B cell (primary cell): Measurements from ENCODE around the gene ZMAT5. TPM values are rescaled to one million over a fixed set of nuclear protein-coding genes. Genes with fewer than 3 reads are reported as not detected.

Experiments
- ATAC-seq: fragments of 200-7000 bp; cut with Tn5 transposase; one replicate; pipeline ENCODE4 v1.10.0; 2021; ENCODE audit warnings: low read depth, mild to moderate bottlenecking, moderate number of reproducible peaks, moderate library complexity
- CTCF ChIA-PET: fragments of 350-600 bp; sonication (Branson Sonifier 250); formaldehyde crosslinking; loops from one replicate; lab custom pipeline; 2021; ENCODE audit warnings: antibody characterized with exemption, inconsistent platforms; lab: Charles Lee
- POLR2A ChIA-PET: fragments of 350-600 bp; sonication (Branson Sonifier 250); formaldehyde crosslinking; loops from one replicate; lab custom pipeline; 2021; ENCODE audit warnings: antibody characterized with exemption; lab: Charles Lee
- DNase-seq: peaks from one replicate; pipeline ENCODE4 v3.0.0; 2013
- H2AFZ ChIP-seq: 2 replicates; pipeline ENCODE4 v1.6.1; 2012; ENCODE audit warnings: mild to moderate bottlenecking, low read depth, low read length; ENCODE audit not compliant: insufficient read depth, poor library complexity, severe bottlenecking
- H3K27ac ChIP-seq, 2 donors: 1 replicate in 1 of 2; 2 replicates in 1 of 2; pipeline ENCODE4 v1.5.1; 2012 to 2013; ENCODE audit warnings: low read length in 2 of 2, mild to moderate bottlenecking in 2 of 2, moderate library complexity in 1 of 2
- H3K27me3 ChIP-seq, 4 experiments: fragments of 200-600 bp in 1 of 4; sonication (generic) in 1 of 4; replicated peaks in 1 of 4; 1 replicate in 2 of 4; 2 replicates in 2 of 4; pipeline versions ENCODE4 v1.6.1 to v1.7.0; 2013 to 2016; ENCODE audit warnings: low read length in 3 of 4, mild to moderate bottlenecking in 2 of 4, mixed read lengths in 1 of 4, moderate library complexity in 1 of 4; ENCODE audit not compliant: insufficient read depth in 4 of 4, control insufficient read depth in 3 of 4; ENCODE audit errors: control extremely low read depth in 1 of 4
- H3K36me3 ChIP-seq, 2 experiments: replicated peaks in 1 of 2; 1 replicate in 1 of 2; 2 replicates in 1 of 2; pipeline versions ENCODE4 v1.6.1 to v1.7.1; 2013; ENCODE audit warnings: low read length in 1 of 2; ENCODE audit not compliant: insufficient read depth in 2 of 2, control insufficient read depth in 1 of 2; ENCODE audit errors: control extremely low read depth in 1 of 2, extremely low read depth in 1 of 2
- H3K4me1 ChIP-seq, 2 donors: fragments of 200-600 bp in 1 of 2; sonication (generic) in 1 of 2; 1 replicate in 1 of 2; 2 replicates in 1 of 2; pipeline versions ENCODE4 v1.5.1 to v1.6.1; 2013 to 2017; ENCODE audit warnings: low read length in 2 of 2; ENCODE audit not compliant: control insufficient read depth in 2 of 2, insufficient read depth in 2 of 2
- H3K4me2 ChIP-seq: replicated peaks from 2 replicates; pipeline ENCODE3; 2012; ENCODE audit warnings: mild to moderate bottlenecking, low read depth, low read length; ENCODE audit not compliant: poor library complexity, severe bottlenecking
- H3K4me3 ChIP-seq, 5 experiments: fragments of 200-600 bp in 1 of 5; sonication (generic) in 1 of 5; 1 replicate in 3 of 5; 2 replicates in 2 of 5; pipeline versions ENCODE4 v1.5.1 to v1.7.0; 2011 to 2016; ENCODE audit warnings: low read length in 4 of 5, mild to moderate bottlenecking in 4 of 5, low read depth in 2 of 5, control low read depth in 1 of 5, moderate library complexity in 1 of 5; ENCODE audit not compliant: insufficient read depth in 1 of 5; ENCODE audit errors: control extremely low read depth in 1 of 5, extremely low read depth in 1 of 5
- H3K79me2 ChIP-seq: fragments of 200-600 bp; sonication (generic); one replicate; pipeline ENCODE4 v1.6.0; 2016; ENCODE audit warnings: low read length; ENCODE audit not compliant: control insufficient read depth, insufficient read depth
- H3K9ac ChIP-seq: fragments of 200-600 bp; sonication (generic); 2 replicates; pipeline ENCODE4 v1.6.1; 2017; ENCODE audit warnings: mild to moderate bottlenecking, low read length, moderate library complexity
- H3K9me3 ChIP-seq, 3 donors: one replicate each; pipeline versions ENCODE4 v1.6.1 to v1.7.1; 2013; ENCODE audit warnings: low read length in 2 of 3; ENCODE audit not compliant: control insufficient read depth in 2 of 3, insufficient read depth in 1 of 3; ENCODE audit errors: control extremely low read depth in 1 of 3
- H4K20me1 ChIP-seq: 2 replicates; pipeline ENCODE4 v1.6.0; 2012; ENCODE audit warnings: mild to moderate bottlenecking, low read length; ENCODE audit not compliant: insufficient read depth, control insufficient read depth, poor library complexity, severe bottlenecking
- H3K27ac Mint-ChIP-seq: one replicate; pipeline ENCODE4 v1.8.0; 2021; ENCODE audit warnings: mixed read lengths
- H3K27me3 Mint-ChIP-seq: one replicate; pipeline ENCODE4 v1.8.0; 2021; ENCODE audit warnings: mixed read lengths
- H3K4me1 Mint-ChIP-seq: one replicate; pipeline ENCODE4 v1.8.0; 2021; ENCODE audit warnings: mixed read lengths
- H3K4me3 Mint-ChIP-seq: one replicate; pipeline ENCODE4 v1.8.0; 2021; ENCODE audit warnings: mixed read lengths
- H3K9me3 Mint-ChIP-seq: one replicate; pipeline ENCODE4 v1.8.0; 2022; ENCODE audit warnings: mixed read lengths; ENCODE audit not compliant: insufficient read depth
- EZH2 ChIP-seq: IDR thresholded peaks from 2 replicates; pipeline ENCODE4 v1.6.1; 2012; ENCODE audit warnings: borderline replicate concordance, low read depth, mild to moderate bottlenecking, moderate library complexity, low read length; ENCODE audit not compliant: insufficient read depth, poor library complexity, severe bottlenecking
- WGBS: methylation state at CpG from one replicate; pipeline ENCODE4 v1.1.5; 2013; ENCODE audit warnings: missing lambda C conversion rate; ENCODE audit not compliant: insufficient coverage; 5-methylcytosine and 5-hydroxymethylcytosine counted together
- intact Hi-C: fragments of 100-400 bp; cut with micrococcal nuclease; formaldehyde crosslinking; loops from one replicate; pipeline ENCODE4 v1.10.0; 2022
- polyA plus RNA-seq: library from polyadenylated mRNA; depleted of rRNA; stranded (reverse); fragments of >200 nt; gene quantifications from 2 replicates; pipeline ENCODE4 v1.2.3, GENCODE V29; 2012
- total RNA-seq, 2 donors: library from RNA; stranded (reverse); fragments of 120-200 nt in 1 of 2; gene quantifications; 1 replicate in 1 of 2; 2 replicates in 1 of 2; pipeline versions ENCODE4 v1.2.3 to v1.2.4, GENCODE V29; 2013 to 2022
- TF ChIP-seq, protein P1 (sequence below): fragments of 200-600 bp; IDR thresholded peaks from one replicate; pipeline ENCODE4 v1.8.0; 2022; ENCODE audit warnings: antibody characterized with exemption, mild to moderate bottlenecking

The ZMAT5 gene
- total and polyA plus RNA-seq, 2 donors (not counting 1 experiment from before 2014, with no cell fraction given), result 17.8 to 26.3 TPM

DNA sequence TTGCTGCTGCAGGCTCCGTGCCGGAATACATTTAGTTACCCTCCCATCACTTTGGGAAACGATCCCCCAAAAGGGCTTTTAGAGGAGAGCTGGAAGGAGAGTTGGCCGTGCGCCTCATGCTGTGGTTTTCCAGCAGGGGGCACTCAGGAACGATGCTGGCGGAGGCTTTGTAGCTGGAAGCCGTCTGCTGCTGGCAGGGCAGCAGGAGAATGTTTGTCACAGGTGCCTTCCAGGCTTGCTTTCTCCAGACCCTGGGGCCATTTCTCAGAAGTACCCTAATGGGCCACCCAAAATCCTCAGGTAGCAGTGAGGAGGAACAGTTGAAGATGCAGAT, 77.0 kb downstream of the ZMAT5 start:
- H3K27ac Mint-ChIP-seq, result no peak overlapping the region

DNA sequence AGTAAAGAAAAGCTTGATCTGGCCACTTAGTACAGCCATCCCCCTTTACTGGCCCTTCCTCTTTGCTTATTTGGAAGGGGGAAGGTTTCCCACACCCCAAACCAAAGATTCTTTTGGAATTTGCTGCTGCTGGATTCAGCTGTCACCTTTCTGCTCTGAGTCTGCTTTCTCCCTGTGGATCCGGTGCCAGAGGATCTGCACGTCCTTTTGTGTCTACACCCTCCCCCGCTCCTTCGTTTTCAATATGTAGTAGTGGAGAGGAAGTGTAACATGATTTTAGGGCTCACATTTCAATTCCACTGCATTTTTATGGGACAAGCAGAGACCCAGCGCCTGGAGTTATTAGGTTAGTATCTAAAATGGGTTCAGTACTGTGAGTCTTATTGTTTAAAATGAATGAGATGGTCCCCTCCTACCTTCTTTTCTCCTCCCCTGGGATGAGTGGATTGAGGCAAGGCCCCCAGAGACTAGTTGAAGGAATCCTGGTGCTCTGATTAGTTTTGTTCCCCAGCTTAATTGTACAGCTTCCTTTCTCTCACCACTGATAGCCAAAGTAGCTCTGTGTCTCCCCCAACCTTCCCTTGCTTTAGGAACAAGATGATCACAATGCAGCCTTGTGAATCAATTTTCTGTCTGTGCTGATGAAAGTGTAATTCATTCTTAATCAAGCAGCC, 77.5 kb downstream of the ZMAT5 start:
- POLR2A ChIA-PET, result no interaction called here

More for the DNA sequence above, 77.0 kb downstream of the ZMAT5 start:
- Mint-ChIP-seq H3K27me3 (no peaks in the 10 kb centered on the region), H3K4me3 (no peak overlapping the region), H3K9me3 (no peaks in the 10 kb centered on the region), H3K4me1 (no peaks in the 10 kb centered on the region)
- intact Hi-C loops, result loop anchor here (1.0 kb wide), 1 partner anchor 315 kb away; no protein-coding TSS in a partner anchor
- no peak overlapping the region for H3K9ac ChIP-seq
- H4K20me1 ChIP-seq, result no peaks in the 10 kb centered on the region
- DNase-seq, result no peak
- no peaks in the 10 kb centered on the region for H3K79me2 ChIP-seq
- CTCF ChIA-PET, result interaction anchor here (0.7 to 5.5 kb wide), 9 partner anchors 12 to 399 kb away, joined by 3 to 40 read pairs (median 3); no protein-coding TSS in a partner anchor
- ATAC-seq, result no peak
- no peaks in the 10 kb centered on the region for H3K9me3 ChIP-seq
- no peak overlapping the region for H3K4me3 ChIP-seq
- no peaks in the 10 kb centered on the region for H3K4me1 ChIP-seq
- H3K27ac ChIP-seq, result no peak overlapping the region
- TF ChIP-seq, protein P1, sequence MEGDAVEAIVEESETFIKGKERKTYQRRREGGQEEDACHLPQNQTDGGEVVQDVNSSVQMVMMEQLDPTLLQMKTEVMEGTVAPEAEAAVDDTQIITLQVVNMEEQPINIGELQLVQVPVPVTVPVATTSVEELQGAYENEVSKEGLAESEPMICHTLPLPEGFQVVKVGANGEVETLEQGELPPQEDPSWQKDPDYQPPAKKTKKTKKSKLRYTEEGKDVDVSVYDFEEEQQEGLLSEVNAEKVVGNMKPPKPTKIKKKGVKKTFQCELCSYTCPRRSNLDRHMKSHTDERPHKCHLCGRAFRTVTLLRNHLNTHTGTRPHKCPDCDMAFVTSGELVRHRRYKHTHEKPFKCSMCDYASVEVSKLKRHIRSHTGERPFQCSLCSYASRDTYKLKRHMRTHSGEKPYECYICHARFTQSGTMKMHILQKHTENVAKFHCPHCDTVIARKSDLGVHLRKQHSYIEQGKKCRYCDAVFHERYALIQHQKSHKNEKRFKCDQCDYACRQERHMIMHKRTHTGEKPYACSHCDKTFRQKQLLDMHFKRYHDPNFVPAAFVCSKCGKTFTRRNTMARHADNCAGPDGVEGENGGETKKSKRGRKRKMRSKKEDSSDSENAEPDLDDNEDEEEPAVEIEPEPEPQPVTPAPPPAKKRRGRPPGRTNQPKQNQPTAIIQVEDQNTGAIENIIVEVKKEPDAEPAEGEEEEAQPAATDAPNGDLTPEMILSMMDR, result peak; percentile 32
- no peak for TF ChIP-seq EZH2
- WGBS, result 58% methylated on average over 5 of the region's 8 CpGs
- POLR2A ChIA-PET, result no interaction called here
- peaks cover 0 to 37% of the 10 kb centered on the region in 2 experiments for H3K36me3 ChIP-seq
- no peak overlapping the region for H3K4me2 ChIP-seq
- H3K27me3 ChIP-seq, result no peaks in the 10 kb centered on the region
- no peak overlapping the region for H2AFZ ChIP-seq

More for the DNA sequence above, 77.5 kb downstream of the ZMAT5 start:
- CTCF ChIA-PET, result interaction anchor here (0.7 to 5.5 kb wide), 8 partner anchors 11 to 399 kb away, joined by 3 to 40 read pairs (median 4); no protein-coding TSS in a partner anchor
- H2AFZ ChIP-seq, result no peak overlapping the region
- H3K27ac ChIP-seq, result no peak overlapping the region
- WGBS, result no CpG with 5 or more reads among the region's 5 CpGs
- no peak for DNase-seq
- Mint-ChIP-seq H3K27ac (no peak overlapping the region), H3K4me3 (no peak overlapping the region), H3K9me3 (no peaks in the 10 kb centered on the region), H3K27me3 (no peaks in the 10 kb centered on the region), H3K4me1 (no peaks in the 10 kb centered on the region)
- no peak overlapping the region for H3K9ac ChIP-seq
- ATAC-seq, result no peak
- no peaks in the 10 kb centered on the region for H3K79me2 ChIP-seq
- intact Hi-C loops, result no loop called here
- TF ChIP-seq, protein P1, result no peak
- no peak for TF ChIP-seq EZH2
- no peaks in the 10 kb centered on the region for H3K27me3 ChIP-seq
- H3K4me1 ChIP-seq, result no peaks in the 10 kb centered on the region
- H3K4me2 ChIP-seq, result no peak overlapping the region
- H3K4me3 ChIP-seq, result no peak overlapping the region
- H3K9me3 ChIP-seq, result no peaks in the 10 kb centered on the region
- H4K20me1 ChIP-seq, result no peaks in the 10 kb centered on the region
- H3K36me3 ChIP-seq, result peaks cover 0 to 36% of the 10 kb centered on the region in 2 experiments
